NCI-H774 (cell line): Measurements from ENCODE around the gene DNASE1L1.
A peak's percentile ranks its signal among the peaks of the same experiment; 100 is the strongest.

Experiments
- DNase-seq: peaks from one replicate; lab custom pipeline; 2025; lab: John Stamatoyannopoulos, UW

Gene DNASE1L1

GRCh38 chrX:154382483-154383069 lies 26.5 kb downstream of the DNASE1L1 start:
- DNase-seq, result no peak

- DNase-seq, result no peak
These were observed 27.8 kb downstream of the DNASE1L1 start for GRCh38 chrX:154381271-154381670.

- DNase-seq, result no peak
These were observed 28.3 kb downstream of the DNASE1L1 start for GRCh38 chrX:154380787-154381186.

- DNase-seq, result no peak
These were observed 28.9 kb downstream of the DNASE1L1 start for GRCh38 chrX:154380153-154380552.

DNA sequence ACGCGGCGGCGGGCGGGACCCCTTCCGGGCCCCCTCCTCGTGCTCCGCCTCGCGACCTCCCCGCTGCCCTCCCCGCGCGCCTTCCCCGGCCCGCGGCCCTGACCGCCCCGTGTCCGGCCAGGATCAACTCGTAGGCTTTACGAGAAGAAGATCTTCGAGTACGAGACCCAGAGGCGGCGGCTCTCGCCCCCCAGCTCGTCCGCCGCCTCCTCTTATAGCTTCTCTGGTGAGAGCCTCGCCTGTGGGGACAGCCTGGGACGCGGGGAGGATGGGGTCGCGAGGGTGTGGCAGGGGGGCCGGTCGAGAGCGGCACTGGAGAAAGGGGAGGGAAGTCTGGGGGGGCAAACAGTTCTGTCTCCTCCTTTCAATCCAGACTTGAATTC lies 29.5 kb downstream of the DNASE1L1 start:
- no peak for DNase-seq

DNA sequence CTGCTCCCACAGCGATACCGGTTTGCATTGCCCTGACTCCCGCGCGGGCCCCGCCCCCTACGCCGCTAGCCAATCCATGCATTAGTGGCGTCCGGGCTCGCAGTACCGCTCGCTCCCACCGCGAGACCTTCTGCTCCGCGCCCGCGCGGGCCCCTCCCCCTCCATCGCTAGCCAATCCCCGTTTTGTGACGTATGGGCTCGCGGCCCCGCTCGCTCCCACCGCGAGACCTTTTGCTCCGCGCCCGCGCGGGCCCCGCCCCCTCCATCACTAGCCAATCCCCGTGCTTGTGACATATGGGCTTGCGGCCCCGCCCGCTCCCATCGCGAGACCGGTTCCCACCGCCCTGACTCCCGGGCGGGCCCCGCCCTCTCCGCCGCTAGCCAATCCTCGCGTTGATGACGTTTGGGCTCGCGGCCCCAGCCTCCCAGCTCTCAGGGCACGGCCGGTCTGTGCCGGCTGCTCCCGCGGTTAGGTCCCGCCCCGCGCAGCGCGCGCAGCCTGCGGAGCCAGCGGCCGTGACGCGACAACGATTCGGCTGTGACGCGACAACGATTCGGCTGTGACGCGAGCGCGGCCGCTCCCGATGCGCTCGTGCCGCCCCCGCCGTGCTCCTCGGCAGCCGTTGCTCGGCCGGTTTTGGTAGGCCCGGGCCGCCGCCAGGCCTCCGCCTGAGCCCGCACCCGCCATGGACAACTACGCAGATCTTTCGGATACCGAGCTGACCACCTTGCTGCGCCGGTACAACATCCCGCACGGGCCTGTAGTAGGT lies 30.1 kb downstream of the DNASE1L1 start, which contains the start of gene EMD:
TSS of gene EMD (plus strand) at position 497 of the 770 bp plus-strand sequence. CDS start at position 687, 190 bp downstream.
- peak; percentile 100 for DNase-seq

GRCh38 chrX:154378059-154378798 lies 30.8 kb downstream of the DNASE1L1 start:
- DNase-seq, result peak; percentile 18

DNA sequence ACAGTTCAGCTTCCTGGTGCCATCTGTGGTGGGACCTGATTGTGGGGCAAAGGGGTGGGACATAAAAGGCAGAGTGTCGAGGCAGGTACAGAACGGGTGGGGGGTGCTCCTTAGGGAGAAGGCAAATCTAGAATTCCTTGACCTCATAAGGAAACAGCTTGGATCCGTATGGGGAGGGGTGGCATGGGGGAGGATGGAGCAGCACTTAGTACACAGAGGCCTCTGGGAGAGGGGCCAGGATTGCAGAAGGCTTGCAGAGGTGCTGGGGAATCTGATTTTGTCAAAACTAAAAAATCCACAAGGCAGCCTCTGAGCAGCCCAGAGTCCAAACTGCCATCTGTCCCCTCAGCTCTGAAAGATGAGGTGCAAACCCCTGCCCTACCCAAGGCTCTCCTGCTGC lies 32.3 kb downstream of the DNASE1L1 start:
- DNase-seq, result no peak

DNA sequence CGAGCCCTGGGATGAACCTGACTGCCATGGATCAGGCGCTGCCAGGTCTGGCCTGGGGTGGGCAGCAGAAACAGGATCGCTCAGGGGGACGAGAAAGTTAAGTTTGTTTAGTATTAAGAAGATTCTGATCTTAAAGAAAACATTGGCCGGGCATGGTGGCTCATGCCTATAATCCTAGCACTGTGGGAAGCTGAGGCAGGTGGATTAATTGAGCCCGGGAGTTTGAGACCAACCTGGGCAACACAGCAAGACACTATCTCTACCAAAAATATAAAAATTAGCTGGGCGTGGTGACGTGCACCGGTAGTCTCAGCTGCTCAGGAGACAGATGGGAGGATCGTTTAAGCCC lies 33.9 kb downstream of the DNASE1L1 start:
- DNase-seq, result no peak

GRCh38 chrX:154374313-154375155 lies 34.5 kb downstream of the DNASE1L1 start, which contains the start of gene FLNA:
Gene FLNA (minus strand): TSS chrX:154374634. CDS start chrX:154371245, 3,389 bp downstream.
- no peak for DNase-seq

DNA sequence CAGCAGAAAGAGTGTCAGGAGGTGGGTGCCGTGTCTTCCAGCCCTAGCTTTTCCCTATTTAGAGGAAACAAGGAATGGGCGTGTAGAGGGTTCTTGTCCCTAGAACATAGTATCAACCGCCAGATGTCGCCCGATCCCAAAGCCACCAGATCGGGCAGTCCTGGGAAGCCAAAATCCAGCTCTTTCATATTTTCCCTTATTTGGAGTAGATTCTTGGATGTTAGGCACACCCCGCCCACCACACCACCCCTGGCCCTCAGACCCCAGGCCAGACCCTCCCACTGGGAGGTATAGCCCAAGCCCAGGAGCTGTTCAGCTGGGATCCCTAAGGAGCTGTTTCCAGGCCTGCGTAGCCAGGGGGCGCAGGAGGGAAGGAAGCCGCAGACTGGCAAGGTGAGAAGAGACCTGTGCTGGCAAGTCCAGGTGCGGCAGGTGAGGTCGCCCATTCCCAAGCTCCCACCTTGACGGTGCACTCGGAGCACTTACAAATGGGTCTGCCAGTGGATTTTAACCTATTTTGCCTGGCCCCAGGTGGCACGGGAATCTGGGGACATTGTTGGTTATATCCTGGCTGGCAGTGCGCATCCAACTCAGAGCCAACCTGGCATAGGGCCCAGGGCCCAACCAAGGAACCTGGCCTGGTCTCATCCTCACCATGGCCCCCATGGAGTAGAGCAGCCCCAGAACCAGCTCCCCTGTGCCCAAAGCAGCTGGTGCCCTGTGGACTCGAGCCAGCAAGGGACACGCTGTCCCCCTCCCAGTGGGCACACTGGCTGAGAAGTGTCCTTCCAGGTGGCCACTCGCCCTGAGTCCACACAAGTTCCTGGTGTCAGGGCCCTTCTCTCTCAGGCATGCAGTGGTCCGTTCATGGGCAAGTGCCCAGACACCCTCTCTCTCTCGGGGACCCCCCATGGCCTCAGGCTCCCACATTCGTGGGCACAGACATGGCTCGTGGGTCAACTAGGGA lies 35.4 kb downstream of the DNASE1L1 start:
- peak; percentile 54 for DNase-seq

DNA sequence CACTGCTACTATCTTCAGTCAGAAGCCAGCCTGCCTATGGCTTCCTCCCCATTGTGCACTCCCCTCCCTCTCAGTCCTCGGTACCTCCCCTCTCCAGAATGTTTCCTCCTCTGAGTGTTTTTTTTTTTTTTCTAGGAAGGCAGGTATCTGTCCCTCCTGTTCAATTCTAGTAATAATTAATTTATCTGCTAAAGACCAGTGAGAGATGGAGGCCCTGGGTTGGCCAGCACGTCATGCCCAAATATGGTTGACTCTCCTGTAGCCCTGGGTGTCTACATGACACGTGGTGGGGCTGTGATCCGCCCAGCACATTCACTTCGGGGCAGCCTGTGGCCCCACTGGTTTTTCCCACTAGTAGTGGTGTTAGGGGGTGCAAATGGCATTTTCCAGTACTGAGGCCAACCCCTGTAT lies 36.4 kb downstream of the DNASE1L1 start:
- no peak for DNase-seq

DNA sequence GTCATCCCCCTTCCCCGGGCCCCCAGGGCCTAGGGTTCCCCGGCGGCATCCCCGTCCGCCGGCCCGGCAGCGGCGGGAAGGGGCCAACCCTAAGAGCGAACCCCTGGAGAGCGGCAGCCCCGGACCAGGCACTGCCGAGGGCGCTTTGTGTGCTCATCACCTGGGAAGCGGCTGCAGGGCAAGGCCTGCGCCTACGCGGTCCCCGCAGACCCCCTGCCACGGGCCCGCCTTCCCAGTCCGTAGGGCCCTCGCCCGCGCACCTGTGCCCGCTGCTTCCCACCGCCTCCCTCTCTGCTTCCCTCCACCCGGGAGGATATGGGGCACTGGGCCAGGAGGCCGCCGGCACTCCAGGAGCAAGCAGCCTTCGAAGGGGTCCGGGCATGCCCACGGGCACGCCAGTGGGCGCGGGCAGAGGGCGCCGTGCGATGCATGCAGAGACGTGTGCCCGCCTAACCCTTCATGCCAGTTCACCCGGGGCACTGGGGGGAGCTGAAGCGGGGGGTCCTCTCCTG lies 37.2 kb downstream of the DNASE1L1 start:
- DNase-seq, result no peak

DNA sequence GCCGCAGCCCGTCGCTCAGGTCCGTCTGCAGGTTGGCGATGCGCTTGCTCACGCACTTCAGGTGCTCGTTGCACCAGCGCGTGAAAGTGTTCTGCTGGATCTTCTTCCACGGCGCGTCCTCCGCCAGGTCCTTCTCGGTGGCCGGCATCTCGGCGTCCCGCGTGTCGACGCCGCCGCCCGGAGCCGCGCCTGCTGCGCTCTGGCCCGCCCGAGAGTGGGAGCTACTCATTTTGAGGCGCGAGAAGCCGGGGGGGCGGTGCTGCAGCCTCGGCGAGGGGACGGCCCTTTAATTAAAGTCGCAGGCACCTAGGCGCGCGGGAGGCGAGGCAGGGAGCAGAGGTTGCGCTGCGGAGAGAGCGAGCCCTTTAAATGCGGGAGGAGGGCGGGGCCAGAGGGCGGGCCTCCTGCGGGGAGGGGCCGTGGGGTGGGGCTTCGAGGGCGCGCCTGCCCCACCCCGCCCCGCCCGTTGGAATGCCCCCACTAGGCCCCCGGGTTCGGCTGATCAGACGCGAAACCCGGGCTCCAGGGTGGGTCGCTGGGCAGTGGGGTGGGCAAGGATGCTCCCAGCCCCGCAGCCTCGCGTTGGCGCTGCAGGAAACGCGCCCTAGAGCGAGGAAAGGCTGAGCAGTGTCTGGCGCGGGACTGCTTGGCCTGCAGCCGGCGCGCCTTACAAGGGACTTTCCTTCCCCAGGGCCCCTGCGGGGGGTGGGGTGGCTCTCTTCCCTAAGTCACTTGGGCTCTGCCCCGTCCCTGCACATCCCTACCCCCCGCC lies 37.9 kb downstream of the DNASE1L1 start:
- DNase-seq, result peak; percentile 90

DNA sequence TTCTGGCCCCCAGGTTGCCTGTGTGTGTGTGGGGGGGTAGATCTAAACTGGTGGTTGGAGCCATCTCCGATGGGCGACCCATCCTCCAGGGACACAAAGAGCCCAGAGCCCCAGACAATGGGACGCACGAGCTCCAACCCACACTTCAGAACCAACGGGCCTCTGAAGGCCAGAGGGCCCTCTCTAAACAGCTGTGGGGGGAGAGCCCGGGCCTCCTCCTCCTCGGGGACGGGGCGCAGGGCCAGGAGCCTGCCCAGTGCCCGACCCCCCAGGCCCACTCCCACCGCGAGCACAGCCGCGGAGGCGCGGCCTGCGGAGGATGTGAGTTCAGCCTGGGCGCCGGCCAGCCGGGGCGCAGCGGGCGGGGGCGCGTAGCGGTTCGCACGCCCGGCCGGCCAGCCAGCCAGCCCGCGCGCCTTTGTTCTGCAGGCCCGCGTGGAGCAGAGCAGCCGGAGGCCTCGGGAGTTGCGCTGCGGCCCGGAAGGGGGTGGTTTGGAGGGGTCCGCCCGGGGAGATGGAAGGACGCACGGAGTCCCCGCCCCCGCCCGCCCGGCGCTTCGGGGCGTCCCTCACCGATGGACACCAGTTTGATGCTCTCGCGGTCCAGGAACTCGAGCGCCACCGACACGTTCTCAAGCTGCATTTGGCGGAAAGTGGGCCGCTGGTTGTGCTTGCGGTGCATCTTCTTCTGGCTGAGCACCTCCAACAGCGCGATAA lies 38.6 kb downstream of the DNASE1L1 start:
- DNase-seq, result no peak

GRCh38 chrX:154369449-154370299 lies 39.4 kb downstream of the DNASE1L1 start:
- DNase-seq, result no peak

DNA sequence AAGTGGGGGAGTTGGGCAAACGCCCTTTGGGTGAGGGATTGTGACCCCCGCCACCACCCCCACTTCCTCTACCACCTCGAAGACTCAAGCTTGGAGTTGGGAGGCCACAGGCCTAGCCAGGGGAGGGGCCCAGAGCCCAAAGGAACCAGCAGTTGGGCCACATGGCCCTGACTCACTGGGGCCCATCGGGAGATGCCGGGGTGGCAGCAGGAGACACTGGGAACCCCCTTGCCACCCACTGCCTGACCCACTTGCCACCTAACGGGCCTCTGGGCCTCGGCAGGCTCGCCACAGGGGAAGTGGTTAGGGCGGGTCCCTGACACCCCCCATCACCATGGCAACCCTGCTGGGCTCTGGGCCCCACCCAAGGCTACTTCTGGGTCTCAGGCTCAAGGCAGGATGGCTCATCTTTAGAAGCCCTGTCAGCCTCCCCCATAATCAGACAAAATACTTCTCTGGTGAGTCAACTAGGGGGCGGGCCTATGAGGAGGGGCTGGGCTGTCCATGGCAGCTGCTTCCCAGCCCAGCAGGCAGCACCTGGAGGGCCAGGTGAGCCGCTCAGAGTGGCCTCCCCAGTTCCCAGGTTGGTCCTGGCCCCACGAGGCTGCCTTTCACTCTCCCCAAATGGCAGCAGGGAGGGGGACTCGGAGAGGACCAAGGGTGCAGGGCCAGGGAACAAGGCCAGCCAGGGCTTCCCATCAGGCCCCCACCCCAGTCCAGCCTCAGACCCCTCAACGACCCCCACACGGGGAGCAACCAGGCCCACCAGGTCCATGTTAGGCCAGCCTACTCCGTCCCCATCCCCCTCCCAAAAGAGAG lies 40.2 kb downstream of the DNASE1L1 start:
- peak; percentile 13 for DNase-seq
